ENCODE measurements around the gene CTNNA3.
A peak's percentile ranks its signal among the peaks of the same experiment; 100 is the strongest.

DNA sequence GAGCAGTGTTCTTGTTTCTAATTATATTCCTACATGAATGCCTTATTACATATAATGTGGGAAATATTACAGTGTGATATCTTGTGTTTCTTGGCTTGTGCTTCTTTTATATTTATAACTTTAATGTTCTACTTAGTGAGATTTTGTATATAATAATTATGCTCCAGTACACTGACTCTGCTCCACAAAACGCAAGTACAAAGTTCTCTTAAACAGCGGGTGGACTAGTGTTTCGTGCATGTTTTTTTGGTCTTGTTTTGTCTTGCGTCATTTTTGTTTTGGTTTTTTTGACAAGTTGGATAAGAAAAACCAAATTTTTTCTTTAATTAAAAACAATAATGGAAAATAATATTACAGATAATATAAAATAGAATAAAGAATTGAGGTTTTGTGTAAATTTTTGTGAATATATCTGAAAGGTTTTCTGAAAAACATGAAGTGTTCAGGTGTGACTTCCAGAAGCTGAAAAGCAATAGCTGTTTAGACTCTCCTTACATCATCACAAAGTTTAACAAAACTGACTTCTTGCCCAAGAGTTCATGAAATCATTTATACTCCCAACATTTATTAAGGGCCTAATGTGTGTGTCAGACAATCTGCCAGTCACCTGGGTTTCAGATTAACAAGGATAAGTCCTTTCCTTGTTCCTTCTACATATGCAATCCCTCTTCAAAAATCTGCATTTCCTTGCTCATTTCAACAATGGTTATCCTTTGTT, 438.4 kb downstream of the CTNNA3 start:
- no peak for TF ChIP-seq CTCF (IDR thresholded peaks at IDR 0.05; ENCODE audit: low read depth, low read length, missing input control)
- no peak for TF ChIP-seq MAX (IDR thresholded peaks at IDR 0.05)
- TF ChIP-seq JUND (IDR thresholded peaks at IDR 0.05): no peak
- TF ChIP-seq NR2F2 (IDR thresholded peaks at IDR 0.05): no peak
- TF ChIP-seq RXRA (IDR thresholded peaks at IDR 0.05): peak in 1 of 2 donors; percentile 16
- TF ChIP-seq EGR1 (IDR thresholded peaks at IDR 0.05; ENCODE audit: low read depth in 2 of 2): no peak
